ENCODE data around the gene ZNF200.

DNA sequence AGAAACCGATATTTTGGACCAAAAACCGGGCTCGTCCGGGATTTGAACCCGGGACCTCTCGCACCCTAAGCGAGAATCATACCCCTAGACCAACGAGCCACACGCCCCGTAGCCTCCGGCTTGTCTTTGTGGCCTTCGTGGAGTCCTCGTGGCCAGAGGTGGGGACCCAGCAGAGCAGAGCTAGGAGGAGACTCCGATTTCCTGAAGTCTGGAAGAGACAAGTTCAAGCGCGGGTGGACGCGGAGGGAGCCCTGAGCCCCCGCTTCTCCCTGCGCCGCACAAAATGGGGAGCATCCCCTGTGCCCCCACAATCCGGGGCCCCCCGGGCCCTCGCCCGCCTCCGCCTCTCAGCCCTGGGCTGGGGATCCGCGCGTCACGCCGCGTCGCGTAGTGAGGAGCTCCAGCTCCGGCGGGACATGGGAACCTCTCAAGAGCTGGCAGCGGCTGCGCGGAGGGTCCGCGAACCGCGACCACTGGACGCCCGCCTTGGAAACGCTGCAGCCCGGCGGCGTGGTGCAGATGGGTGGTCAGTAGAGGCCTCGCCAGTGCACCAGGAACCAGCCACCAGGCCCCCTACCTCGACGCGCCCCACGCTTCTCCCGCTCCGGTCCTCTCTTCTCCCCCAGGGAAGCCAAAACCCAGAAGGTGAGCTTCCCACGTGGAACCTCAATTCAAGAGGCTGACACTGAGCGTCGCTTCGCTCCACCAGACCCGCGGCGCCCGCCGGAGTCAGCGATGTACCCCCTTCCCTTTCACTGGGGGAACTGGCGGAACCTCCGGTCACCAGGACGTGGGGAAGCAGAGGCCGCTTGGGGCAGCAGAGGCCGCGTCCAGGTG is 52.1 kb downstream of the ZNF200 start:
- TF ChIP-seq, protein P1, sequence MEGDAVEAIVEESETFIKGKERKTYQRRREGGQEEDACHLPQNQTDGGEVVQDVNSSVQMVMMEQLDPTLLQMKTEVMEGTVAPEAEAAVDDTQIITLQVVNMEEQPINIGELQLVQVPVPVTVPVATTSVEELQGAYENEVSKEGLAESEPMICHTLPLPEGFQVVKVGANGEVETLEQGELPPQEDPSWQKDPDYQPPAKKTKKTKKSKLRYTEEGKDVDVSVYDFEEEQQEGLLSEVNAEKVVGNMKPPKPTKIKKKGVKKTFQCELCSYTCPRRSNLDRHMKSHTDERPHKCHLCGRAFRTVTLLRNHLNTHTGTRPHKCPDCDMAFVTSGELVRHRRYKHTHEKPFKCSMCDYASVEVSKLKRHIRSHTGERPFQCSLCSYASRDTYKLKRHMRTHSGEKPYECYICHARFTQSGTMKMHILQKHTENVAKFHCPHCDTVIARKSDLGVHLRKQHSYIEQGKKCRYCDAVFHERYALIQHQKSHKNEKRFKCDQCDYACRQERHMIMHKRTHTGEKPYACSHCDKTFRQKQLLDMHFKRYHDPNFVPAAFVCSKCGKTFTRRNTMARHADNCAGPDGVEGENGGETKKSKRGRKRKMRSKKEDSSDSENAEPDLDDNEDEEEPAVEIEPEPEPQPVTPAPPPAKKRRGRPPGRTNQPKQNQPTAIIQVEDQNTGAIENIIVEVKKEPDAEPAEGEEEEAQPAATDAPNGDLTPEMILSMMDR (IDR thresholded peaks at IDR 0.05): peak in 1 of 4 experiments; percentile 16
- TF ChIP-seq POLR2A (IDR thresholded peaks at IDR 0.05): no peak
